SKM-1 treated with dmso at 0.1 percent for 144 hours (cell line): ENCODE measurements around the gene RAP1GAP2.
"Not testable (repeated sequence)": the region's sequence is repeated elsewhere in the genome, so short reads cannot be mapped to it uniquely, and the experiment has no call there.

Source experiments
- DNase-seq: peaks from one replicate; lab custom pipeline; 2025; ENCODE audit not compliant: unreplicated experiment; lab: John Stamatoyannopoulos, UW

RAP1GAP2 gene

GRCh38 chr17:2881295-2881694 lies 85.1 kb downstream of the RAP1GAP2 start:
- DNase-seq: no peak

- no peak for DNase-seq
Observed at GRCh38 chr17:2883544-2884213, 87.4 kb downstream of the RAP1GAP2 start.

GRCh38 chr17:2885733-2886132 lies 89.5 kb downstream of the RAP1GAP2 start:
- DNase-seq: no peak

- DNase-seq: no peak
Observed at GRCh38 chr17:2888326-2888725, 92.1 kb downstream of the RAP1GAP2 start.

- DNase-seq: no peak
Observed at GRCh38 chr17:2889256-2889655, 93.0 kb downstream of the RAP1GAP2 start.

- DNase-seq: not testable (repeated sequence)
Observed at GRCh38 chr17:2890778-2891177, 94.5 kb downstream of the RAP1GAP2 start.

GRCh38 chr17:2892305-2892971 lies 96.2 kb downstream of the RAP1GAP2 start:
- no peak for DNase-seq

GRCh38 chr17:2893422-2893914 lies 97.2 kb downstream of the RAP1GAP2 start:
- no peak for DNase-seq

- no peak for DNase-seq
Observed at GRCh38 chr17:2894782-2895181, 98.5 kb downstream of the RAP1GAP2 start.

- DNase-seq: no peak
Observed at GRCh38 chr17:2897605-2898004, 101.4 kb downstream of the RAP1GAP2 start.

- DNase-seq: no peak
Observed at GRCh38 chr17:2898255-2898926, 102.2 kb downstream of the RAP1GAP2 start.

GRCh38 chr17:2899906-2900305 lies 103.7 kb downstream of the RAP1GAP2 start:
- no peak for DNase-seq

- no peak for DNase-seq
Observed at GRCh38 chr17:2900842-2901241, 104.6 kb downstream of the RAP1GAP2 start.

- DNase-seq: no peak
Observed at GRCh38 chr17:2901582-2901981, 105.3 kb downstream of the RAP1GAP2 start.

- DNase-seq: no peak
Observed at GRCh38 chr17:2902546-2902945, 106.3 kb downstream of the RAP1GAP2 start.

GRCh38 chr17:2903193-2903974 lies 107.1 kb downstream of the RAP1GAP2 start:
- no peak for DNase-seq

- no peak for DNase-seq
Observed at GRCh38 chr17:2904135-2904534, 107.9 kb downstream of the RAP1GAP2 start.

GRCh38 chr17:2905269-2905668 lies 109.0 kb downstream of the RAP1GAP2 start:
- DNase-seq: peak; percentile 1

- DNase-seq: no peak
Observed at GRCh38 chr17:2905696-2906501, 109.7 kb downstream of the RAP1GAP2 start.

GRCh38 chr17:2906901-2907300 lies 110.7 kb downstream of the RAP1GAP2 start:
- DNase-seq: no peak
